ENCODE results near the gene WDPCP. TPM values are rescaled to one million over a fixed set of nuclear protein-coding genes. Genes with fewer than 3 reads are reported as not detected.

Gene WDPCP
- total RNA-seq, 1 donor from 2014 or later = 9.1 TPM

- DNase-seq (ENCODE audit: low read depth, low spot score) = no peak
- peaks cover 5% of the 10 kb centered on the region for H3K36me3 Mint-ChIP-seq (ENCODE audit: low read depth)
- no peaks in the 10 kb centered on the region for H3K4me1 Mint-ChIP-seq
- H3K4me3 Mint-ChIP-seq = no peak overlapping the region
- H3K9me3 Mint-ChIP-seq = peaks cover 6% of the 10 kb centered on the region
- TF ChIP-seq CTCF (conservative IDR thresholded peaks at IDR 0.05) = no peak
- no peak overlapping the region for H3K27ac Mint-ChIP-seq (ENCODE audit: unreplicated experiment)
- no peaks in the 10 kb centered on the region for H3K27me3 Mint-ChIP-seq (ENCODE audit: low read depth)
Measured at GRCh38 chr2:63503818-63504217, 84.5 kb downstream of the WDPCP start.

- Mint-ChIP-seq H3K9me3 (no peaks in the 10 kb centered on the region), H3K4me1 (no peaks in the 10 kb centered on the region)
- no peak for TF ChIP-seq CTCF (conservative IDR thresholded peaks at IDR 0.05)
Measured at GRCh38 chr2:63500398-63500797, 87.9 kb downstream of the WDPCP start.

GRCh38 chr2:63497576-63497975 lies 90.7 kb downstream of the WDPCP start:
- Mint-ChIP-seq H3K4me1 (no peaks in the 10 kb centered on the region), H3K27ac (ENCODE audit: unreplicated experiment) (no peak overlapping the region), H3K36me3 (ENCODE audit: low read depth) (no peaks in the 10 kb centered on the region), H3K9me3 (peaks cover 2% of the 10 kb centered on the region), H3K4me3 (no peak overlapping the region), H3K27me3 (ENCODE audit: low read depth) (no peaks in the 10 kb centered on the region)
- TF ChIP-seq CTCF (conservative IDR thresholded peaks at IDR 0.05) = no peak
- no peak for DNase-seq (ENCODE audit: low read depth, low spot score)

More at GRCh38 chr2:63500398-63500797, 87.9 kb downstream of the WDPCP start:
- DNase-seq (ENCODE audit: low read depth, low spot score) = no peak
- Mint-ChIP-seq H3K4me3 (no peak overlapping the region), H3K27ac (ENCODE audit: unreplicated experiment) (no peak overlapping the region), H3K27me3 (ENCODE audit: low read depth) (no peaks in the 10 kb centered on the region), H3K36me3 (ENCODE audit: low read depth) (no peaks in the 10 kb centered on the region)

- Mint-ChIP-seq H3K9me3 (peaks cover 2% of the 10 kb centered on the region), H3K27me3 (ENCODE audit: low read depth) (no peaks in the 10 kb centered on the region), H3K4me1 (no peaks in the 10 kb centered on the region), H3K36me3 (ENCODE audit: low read depth) (no peaks in the 10 kb centered on the region), H3K27ac (ENCODE audit: unreplicated experiment) (no peak overlapping the region), H3K4me3 (no peak overlapping the region)
- no peak for DNase-seq (ENCODE audit: low read depth, low spot score)
- TF ChIP-seq CTCF (conservative IDR thresholded peaks at IDR 0.05) = no peak
Measured at GRCh38 chr2:63494968-63495367, 93.3 kb downstream of the WDPCP start.

GRCh38 chr2:63494100-63494499 lies 94.2 kb downstream of the WDPCP start:
- TF ChIP-seq CTCF (conservative IDR thresholded peaks at IDR 0.05) = no peak
- no peaks in the 10 kb centered on the region for H3K36me3 Mint-ChIP-seq (ENCODE audit: low read depth)
- no peak for DNase-seq (ENCODE audit: low read depth, low spot score)
- H3K4me3 Mint-ChIP-seq = no peak overlapping the region
- H3K4me1 Mint-ChIP-seq = no peaks in the 10 kb centered on the region
- no peaks in the 10 kb centered on the region for H3K27me3 Mint-ChIP-seq (ENCODE audit: low read depth)
- peaks cover 2% of the 10 kb centered on the region for H3K9me3 Mint-ChIP-seq
- H3K27ac Mint-ChIP-seq (ENCODE audit: unreplicated experiment) = no peak overlapping the region
